ENCODE data around the gene SPOCK3. TPM values are rescaled to one million over a fixed set of nuclear protein-coding genes. Genes with fewer than 3 reads are reported as not detected.

Gene SPOCK3
- total RNA-seq, 4 donors from 2014 or later, result 1.3 to 47.5 (median 18.4) TPM

DNA sequence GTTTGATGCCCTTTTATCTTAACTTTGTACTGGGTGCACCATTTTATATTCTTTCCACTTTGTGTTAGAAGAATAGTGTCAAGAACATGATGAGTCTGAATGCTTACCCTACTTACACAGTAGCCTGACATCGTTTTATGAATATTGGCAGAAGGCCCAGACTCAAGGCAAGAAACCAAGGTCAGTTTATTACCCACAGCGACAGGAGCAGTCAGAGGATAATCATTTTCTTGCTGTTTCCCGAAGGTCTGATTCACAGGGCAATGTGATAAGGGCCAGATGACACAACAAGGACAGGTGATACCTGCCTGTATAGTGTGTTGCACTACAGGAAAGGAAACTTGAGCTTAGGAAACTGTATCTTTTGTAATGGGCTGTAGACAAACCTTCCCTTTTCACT, 417.4 kb downstream of the SPOCK3 start:
- TF ChIP-seq POLR2A (IDR thresholded peaks at IDR 0.05), result no peak
- TF ChIP-seq, protein P1, sequence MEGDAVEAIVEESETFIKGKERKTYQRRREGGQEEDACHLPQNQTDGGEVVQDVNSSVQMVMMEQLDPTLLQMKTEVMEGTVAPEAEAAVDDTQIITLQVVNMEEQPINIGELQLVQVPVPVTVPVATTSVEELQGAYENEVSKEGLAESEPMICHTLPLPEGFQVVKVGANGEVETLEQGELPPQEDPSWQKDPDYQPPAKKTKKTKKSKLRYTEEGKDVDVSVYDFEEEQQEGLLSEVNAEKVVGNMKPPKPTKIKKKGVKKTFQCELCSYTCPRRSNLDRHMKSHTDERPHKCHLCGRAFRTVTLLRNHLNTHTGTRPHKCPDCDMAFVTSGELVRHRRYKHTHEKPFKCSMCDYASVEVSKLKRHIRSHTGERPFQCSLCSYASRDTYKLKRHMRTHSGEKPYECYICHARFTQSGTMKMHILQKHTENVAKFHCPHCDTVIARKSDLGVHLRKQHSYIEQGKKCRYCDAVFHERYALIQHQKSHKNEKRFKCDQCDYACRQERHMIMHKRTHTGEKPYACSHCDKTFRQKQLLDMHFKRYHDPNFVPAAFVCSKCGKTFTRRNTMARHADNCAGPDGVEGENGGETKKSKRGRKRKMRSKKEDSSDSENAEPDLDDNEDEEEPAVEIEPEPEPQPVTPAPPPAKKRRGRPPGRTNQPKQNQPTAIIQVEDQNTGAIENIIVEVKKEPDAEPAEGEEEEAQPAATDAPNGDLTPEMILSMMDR (IDR thresholded peaks at IDR 0.05), result no peak
- DNase-seq, result no peak
- no peaks in the 10 kb centered on the region for H3K4me1 ChIP-seq
- no peaks in the 10 kb centered on the region for H3K27me3 ChIP-seq
- intact Hi-C loops (cut with DNase I; ENCODE audit: low total_unique reads), result no loop called here
- H3K4me3 ChIP-seq, result no peak overlapping the region
- no peaks in the 10 kb centered on the region for H3K9me3 ChIP-seq
- no peak overlapping the region for H3K27ac ChIP-seq
- no peaks in the 10 kb centered on the region for H3K36me3 ChIP-seq

DNA sequence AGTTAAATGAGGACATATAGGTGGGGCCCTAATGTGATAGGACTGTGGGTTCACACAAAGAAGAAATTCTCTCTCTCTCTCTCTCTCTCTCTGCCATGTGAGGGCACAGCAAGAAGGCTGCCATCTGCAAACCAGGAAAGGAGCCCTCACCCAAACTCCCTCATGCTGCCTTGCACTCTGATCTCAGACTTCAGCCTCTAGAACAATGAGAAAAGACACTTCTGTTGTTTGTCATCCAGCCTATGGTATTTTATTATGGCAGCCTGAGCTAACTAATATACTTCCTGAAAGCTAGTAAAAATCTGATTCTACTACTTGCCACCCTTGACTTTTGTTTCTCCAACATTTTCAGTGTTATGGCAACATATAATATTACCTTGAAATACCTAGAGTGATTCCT, 425.9 kb downstream of the SPOCK3 start:
- intact Hi-C loops (cut with DNase I; ENCODE audit: low total_unique reads), result no loop called here

DNA sequence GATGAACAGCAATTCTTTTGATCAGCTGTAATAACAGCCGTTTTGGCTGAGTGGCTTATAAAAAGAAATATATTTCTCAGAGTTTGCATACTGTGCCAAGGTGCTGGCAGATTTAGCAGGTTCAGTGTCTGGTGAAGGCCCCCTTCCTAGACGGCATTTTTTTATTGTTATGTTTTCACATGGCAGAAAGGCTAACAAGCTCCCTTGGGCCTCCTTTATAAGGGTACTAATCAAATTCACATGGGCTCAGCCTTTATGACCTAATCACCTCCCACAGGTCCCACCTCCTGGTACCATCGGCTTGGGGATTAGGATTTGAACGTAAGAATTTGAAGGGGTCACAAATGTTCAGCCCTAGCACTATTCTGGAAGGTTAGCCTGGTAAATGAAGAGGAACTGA, 431.9 kb downstream of the SPOCK3 start:
- intact Hi-C loops (cut with DNase I; ENCODE audit: low total_unique reads), result no loop called here
- Histone ChIP-seq H3K27ac (no peak overlapping the region), H3K36me3 (no peaks in the 10 kb centered on the region), H3K9me3 (no peaks in the 10 kb centered on the region), H3K27me3 (no peaks in the 10 kb centered on the region), H3K4me3 (no peak overlapping the region), H3K4me1 (no peaks in the 10 kb centered on the region)
- TF ChIP-seq, protein P1 (IDR thresholded peaks at IDR 0.05), result no peak
- TF ChIP-seq POLR2A (IDR thresholded peaks at IDR 0.05), result no peak
- no peak for DNase-seq

More for the DNA sequence above, 425.9 kb downstream of the SPOCK3 start:
- Histone ChIP-seq H3K4me1 (no peaks in the 10 kb centered on the region), H3K9me3 (no peaks in the 10 kb centered on the region), H3K4me3 (no peak overlapping the region), H3K27ac (no peak overlapping the region), H3K27me3 (no peaks in the 10 kb centered on the region), H3K36me3 (no peaks in the 10 kb centered on the region)
- TF ChIP-seq, protein P1 (IDR thresholded peaks at IDR 0.05), result no peak
- TF ChIP-seq POLR2A (IDR thresholded peaks at IDR 0.05), result no peak
- no peak for DNase-seq

DNA sequence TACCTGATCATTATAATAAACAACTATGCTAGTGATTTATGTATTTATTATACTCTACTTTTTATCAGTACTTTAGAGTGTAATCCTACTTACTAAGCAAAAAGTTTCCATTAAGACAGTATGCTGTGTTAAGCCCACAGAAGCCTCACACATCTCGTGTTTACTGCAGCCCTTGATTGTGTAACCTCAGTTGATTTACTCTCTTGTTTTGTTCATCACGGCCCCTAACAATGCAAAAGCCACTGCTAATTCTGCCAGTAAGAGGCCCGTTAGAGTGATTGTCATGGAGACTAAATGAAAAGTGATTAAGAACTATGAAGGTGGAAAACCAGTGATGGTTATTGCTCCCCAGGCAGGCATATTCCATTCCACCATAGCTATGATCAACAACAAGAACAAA, 436.2 kb downstream of the SPOCK3 start:
- DNase-seq, result no peak
- no peaks in the 10 kb centered on the region for H3K27me3 ChIP-seq
- intact Hi-C loops (cut with DNase I; ENCODE audit: low total_unique reads), result no loop called here
- no peak overlapping the region for H3K4me3 ChIP-seq
- no peaks in the 10 kb centered on the region for H3K4me1 ChIP-seq
- H3K36me3 ChIP-seq, result no peaks in the 10 kb centered on the region
- no peaks in the 10 kb centered on the region for H3K9me3 ChIP-seq
- TF ChIP-seq, protein P1 (IDR thresholded peaks at IDR 0.05), result no peak
- no peak for TF ChIP-seq POLR2A (IDR thresholded peaks at IDR 0.05)
- no peak overlapping the region for H3K27ac ChIP-seq

DNA sequence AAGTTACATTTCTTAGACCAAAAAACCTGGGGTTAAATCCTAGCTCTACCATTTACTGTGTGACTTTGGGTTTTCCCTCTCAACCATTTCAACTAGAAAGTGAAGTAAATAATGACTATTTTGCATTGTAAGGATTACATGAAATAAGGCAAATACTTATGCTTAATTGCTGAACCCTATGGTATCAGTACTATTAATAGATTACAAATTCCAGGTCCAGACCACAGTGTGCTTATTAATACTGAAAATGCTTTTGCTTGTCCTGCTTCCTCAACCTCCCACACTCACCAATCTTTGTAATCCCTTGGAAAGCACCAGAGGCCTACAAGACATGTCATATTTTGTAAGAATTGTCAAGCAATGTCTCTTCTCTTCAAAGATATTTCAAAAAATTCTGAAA, 456.5 kb downstream of the SPOCK3 start:
- Histone ChIP-seq H3K4me1 (no peaks in the 10 kb centered on the region), H3K36me3 (no peaks in the 10 kb centered on the region), H3K27ac (no peak overlapping the region), H3K27me3 (no peaks in the 10 kb centered on the region), H3K9me3 (no peaks in the 10 kb centered on the region), H3K4me3 (no peak overlapping the region)
- TF ChIP-seq, protein P1 (IDR thresholded peaks at IDR 0.05), result no peak
- TF ChIP-seq POLR2A (IDR thresholded peaks at IDR 0.05), result no peak
- DNase-seq, result no peak
- intact Hi-C loops (cut with DNase I; ENCODE audit: low total_unique reads), result no loop called here
